WTC11 (cell line): Measurements from ENCODE around the gene MRE11. TPM values are rescaled to one million over a fixed set of nuclear protein-coding genes. Genes with fewer than 3 reads are reported as not detected.

Experiments used
- ATAC-seq: fragments of 200-7000 bp; cut with Tn5 transposase; 2 replicates; pipeline ENCODE4 v1.10.0; 2021; ENCODE audit warnings: mild to moderate bottlenecking, moderate library complexity
- CTCF ChIA-PET: fragments of 300-600 bp; sonication (Branson Sonifier 250); formaldehyde crosslinking; loops from one replicate; lab custom pipeline; 2021; ENCODE audit warnings: antibody characterized with exemption; lab: Charles Lee
- POLR2A ChIA-PET: fragments of 350-600 bp; sonication (Branson Sonifier 250); formaldehyde crosslinking; loops from one replicate; lab custom pipeline; 2021; ENCODE audit warnings: antibody characterized with exemption; lab: Charles Lee
- DNase-seq: peaks from one replicate; pipeline ENCODE4 v3.0.0; 2021; ENCODE audit warnings: low spot score
- H3K27ac Mint-ChIP-seq: 2 replicates; pipeline ENCODE4 v1.8.0; 2021; ENCODE audit warnings: mixed read lengths
- H3K27me3 Mint-ChIP-seq: 2 replicates; pipeline ENCODE4 v1.8.0; 2021; ENCODE audit warnings: low read depth, mild to moderate bottlenecking, moderate library complexity, mixed read lengths
- H3K36me3 Mint-ChIP-seq: 2 replicates; pipeline ENCODE4 v1.8.0; 2021; ENCODE audit warnings: mixed read lengths
- H3K4me1 Mint-ChIP-seq: 2 replicates; pipeline ENCODE4 v1.8.0; 2022; ENCODE audit warnings: mixed read lengths
- H3K4me3 Mint-ChIP-seq: 2 replicates; pipeline ENCODE4 v1.8.0; 2021; ENCODE audit warnings: mild to moderate bottlenecking, moderate library complexity, mixed read lengths
- H3K9me3 Mint-ChIP-seq: 2 replicates; pipeline ENCODE4 v1.8.0; 2021; ENCODE audit warnings: mixed read lengths
- ATF6 ChIP-seq: sonication (generic); formaldehyde crosslinking; IDR thresholded peaks from 2 replicates; pipeline ENCODE4 v1.8.1; 2023; ENCODE audit warnings: mild to moderate bottlenecking, missing genetic modification reagents
- CTCF ChIP-seq: fragments of 200-600 bp; IDR thresholded peaks from 2 replicates; pipeline ENCODE4 v1.8.0; 2022; ENCODE audit warnings: antibody characterized with exemption
- E2F4 ChIP-seq: sonication (generic); formaldehyde crosslinking; IDR thresholded peaks from 2 replicates; pipeline ENCODE4 v1.8.1; 2022; ENCODE audit warnings: low read depth, mild to moderate bottlenecking, moderate library complexity, missing genetic modification reagents, borderline replicate concordance
- FOXK1 ChIP-seq: sonication (generic); formaldehyde crosslinking; IDR thresholded peaks from 2 replicates; pipeline ENCODE4 v1.8.0; 2022; ENCODE audit warnings: mild to moderate bottlenecking, moderate library complexity, missing genetic modification reagents
- GRHL2 ChIP-seq: fragments of 250-450 bp; sonication (Bioruptor Pico); IDR thresholded peaks from 2 replicates; pipeline ENCODE4 v1.8.0; 2022; ENCODE audit warnings: mild to moderate bottlenecking, moderate library complexity; ENCODE audit not compliant: insufficient replicate concordance, severe bottlenecking
- IRF2 ChIP-seq: sonication (generic); formaldehyde crosslinking; IDR thresholded peaks from 2 replicates; pipeline ENCODE4 v1.8.0; 2022; ENCODE audit warnings: low read depth, missing genetic modification reagents, borderline replicate concordance
- JUN ChIP-seq: sonication (generic); formaldehyde crosslinking; IDR thresholded peaks from 2 replicates; pipeline ENCODE4 v1.8.0; 2023; ENCODE audit warnings: mild to moderate bottlenecking, missing genetic modification reagents
- NFATC4 ChIP-seq: fragments of 250-450 bp; sonication (Bioruptor Pico); IDR thresholded peaks from 2 replicates; pipeline ENCODE4 v1.9.0; 2021; ENCODE audit warnings: mild to moderate bottlenecking
- PRDM15 ChIP-seq: sonication (generic); formaldehyde crosslinking; IDR thresholded peaks from 2 replicates; pipeline ENCODE4 v1.8.0; 2022; ENCODE audit warnings: missing genetic modification reagents
- SMAD4 ChIP-seq: sonication (generic); formaldehyde crosslinking; IDR thresholded peaks from 2 replicates; pipeline ENCODE4 v1.8.0; 2022; ENCODE audit warnings: mild to moderate bottlenecking, missing genetic modification reagents
- ZNF121 ChIP-seq: sonication (generic); formaldehyde crosslinking; IDR thresholded peaks from 2 replicates; pipeline ENCODE4 v1.8.0; 2023; ENCODE audit warnings: missing genetic modification reagents
- ZNF317 ChIP-seq: sonication (generic); formaldehyde crosslinking; IDR thresholded peaks from 2 replicates; pipeline ENCODE4 v1.8.1; 2023; ENCODE audit warnings: low read depth, mild to moderate bottlenecking, moderate library complexity, missing genetic modification reagents, borderline replicate concordance
- ZNF512 ChIP-seq: sonication (generic); formaldehyde crosslinking; IDR thresholded peaks from 2 replicates; pipeline ENCODE4 v1.8.1; 2022; ENCODE audit warnings: missing genetic modification reagents, borderline replicate concordance
- ZSCAN18 ChIP-seq: fragments of 250-450 bp; sonication (Bioruptor Pico); IDR thresholded peaks from 2 replicates; pipeline ENCODE4 v2.1.2; 2022; ENCODE audit warnings: mild to moderate bottlenecking, moderate library complexity
- total RNA-seq: library from RNA; stranded (reverse); gene quantifications from 3 replicates; pipeline ENCODE4 v1.2.3, GENCODE V29; 2021

MRE11 gene
- total RNA-seq, 1 experiment from 2014 or later = 34.3 TPM

- TF ChIP-seq ATF6 (CRISPR knock-in tag) = no peak
- no peak for TF ChIP-seq CTCF
- no peak for TF ChIP-seq FOXK1 (CRISPR knock-in tag)
- no peak for TF ChIP-seq ZNF317
- no peak for TF ChIP-seq PRDM15 (CRISPR knock-in tag)
- no peak for TF ChIP-seq JUN (CRISPR knock-in tag)
These were observed 24.7 kb upstream of the MRE11 start (continued) for GRCh38 chr11:94518300-94518699.

GRCh38 chr11:94516725-94517124 is 23.1 kb upstream of the MRE11 start:
- no peak overlapping the region for H3K4me3 Mint-ChIP-seq
- no peak for ATAC-seq
- peaks cover 5% of the 10 kb centered on the region for H3K4me1 Mint-ChIP-seq
- no peak overlapping the region for H3K27ac Mint-ChIP-seq
- no peak for TF ChIP-seq GRHL2 (CRISPR knock-in tag)
- TF ChIP-seq ZSCAN18 (CRISPR knock-in tag) = no peak
- TF ChIP-seq E2F4 (CRISPR knock-in tag) = no peak
- TF ChIP-seq NFATC4 (CRISPR knock-in tag) = no peak
- TF ChIP-seq ZNF121 (CRISPR knock-in tag) = no peak
- no peak for TF ChIP-seq IRF2 (CRISPR knock-in tag)
- TF ChIP-seq, all 79 proteins: peak for 0
- ChIA-PET POLR2A (no interaction called here), CTCF (interaction anchor here (1.1 to 2.0 kb wide), 3 partner anchors 12 to 621 kb away, joined by 5 to 8 read pairs (median 6); no protein-coding TSS in a partner anchor)
- Mint-ChIP-seq H3K36me3 (no peaks in the 10 kb centered on the region), H3K27me3 (peaks cover 45% of the 10 kb centered on the region), H3K9me3 (no peaks in the 10 kb centered on the region)
- no peak for DNase-seq

- no peaks in the 10 kb centered on the region for H3K36me3 Mint-ChIP-seq
- CTCF ChIA-PET = interaction anchor here (1.4 to 2.0 kb wide), 2 partner anchors 10 to 620 kb away, joined by 3 to 6 read pairs; no protein-coding TSS in a partner anchor
These were observed 21.8 kb upstream of the MRE11 start for GRCh38 chr11:94515398-94515797.

More at GRCh38 chr11:94515398-94515797, 21.8 kb upstream of the MRE11 start:
- TF ChIP-seq ZNF512 (CRISPR knock-in tag) (0 out of 2 replicates have a peak, but pooled peaks have one; percentile 66), SMAD4 (CRISPR knock-in tag) (no peak)
- H3K27me3 Mint-ChIP-seq = peaks cover 57% of the 10 kb centered on the region
- ATAC-seq (no peak), DNase-seq (no peak)
- no peak overlapping the region for H3K27ac Mint-ChIP-seq
- H3K9me3 Mint-ChIP-seq = peaks cover 5% of the 10 kb centered on the region
- POLR2A ChIA-PET = no interaction called here
- H3K4me3 Mint-ChIP-seq = no peak overlapping the region
- H3K4me1 Mint-ChIP-seq = peaks cover 5% of the 10 kb centered on the region
